Activated CD8-positive, alpha-beta T cell treated with anti-CD3 and anti-CD28 coated beads for 36 hours (primary cell): ENCODE measurements around the gene TRPM3. TPM values are rescaled to one million over a fixed set of nuclear protein-coding genes. Genes with fewer than 3 reads are reported as not detected.

Experiments used
- ATAC-seq: fragments of 200-7000 bp; cut with Tn5 transposase; one replicate; pipeline ENCODE4 v1.10.0; 2021; ENCODE audit warnings: mild to moderate bottlenecking, moderate library complexity
- CTCF ChIA-PET: fragments of 350-600 bp; sonication (Branson Sonifier 250); formaldehyde crosslinking; loops from one replicate; lab custom pipeline; 2021; ENCODE audit warnings: antibody characterized with exemption; lab: Charles Lee
- POLR2A ChIA-PET: fragments of 350-600 bp; sonication (Branson Sonifier 250); formaldehyde crosslinking; loops from one replicate; lab custom pipeline; 2021; ENCODE audit warnings: antibody characterized with exemption; lab: Charles Lee
- DNase-seq: peaks from one replicate; pipeline ENCODE4 v3.0.0-alpha.2; 2020
- H3K27ac Mint-ChIP-seq: one replicate; pipeline ENCODE4 v1.8.0; 2021; ENCODE audit warnings: mild to moderate bottlenecking, mixed read lengths
- H3K27me3 Mint-ChIP-seq: one replicate; pipeline ENCODE4 v1.8.0; 2021; ENCODE audit warnings: mixed read lengths
- H3K36me3 Mint-ChIP-seq: one replicate; pipeline ENCODE4 v1.8.0; 2021; ENCODE audit warnings: low read depth, mixed read lengths
- H3K4me1 Mint-ChIP-seq: one replicate; pipeline ENCODE4 v1.8.0; 2021; ENCODE audit warnings: low read depth, mixed read lengths
- H3K4me3 Mint-ChIP-seq: one replicate; pipeline ENCODE4 v1.8.0; 2021; ENCODE audit warnings: mild to moderate bottlenecking, moderate library complexity, mixed read lengths
- H3K9me3 Mint-ChIP-seq: one replicate; pipeline ENCODE4 v1.8.0; 2021; ENCODE audit warnings: mixed read lengths
- intact Hi-C: fragments of 100-400 bp; cut with micrococcal nuclease; formaldehyde crosslinking; loops from one replicate; pipeline ENCODE4 v1.10.0; 2022
- total RNA-seq, 2 experiments: library from RNA; stranded (reverse); gene quantifications; one replicate each; pipeline ENCODE4 v1.2.3, GENCODE V29; 2021
- TF ChIP-seq, protein P1 (sequence below): fragments of 200-600 bp; IDR thresholded peaks from one replicate; pipeline ENCODE4 v1.8.0; 2022; ENCODE audit warnings: antibody characterized with exemption, mild to moderate bottlenecking

Gene TRPM3
- total RNA-seq, 2 experiments from 2014 or later = not detected

DNA sequence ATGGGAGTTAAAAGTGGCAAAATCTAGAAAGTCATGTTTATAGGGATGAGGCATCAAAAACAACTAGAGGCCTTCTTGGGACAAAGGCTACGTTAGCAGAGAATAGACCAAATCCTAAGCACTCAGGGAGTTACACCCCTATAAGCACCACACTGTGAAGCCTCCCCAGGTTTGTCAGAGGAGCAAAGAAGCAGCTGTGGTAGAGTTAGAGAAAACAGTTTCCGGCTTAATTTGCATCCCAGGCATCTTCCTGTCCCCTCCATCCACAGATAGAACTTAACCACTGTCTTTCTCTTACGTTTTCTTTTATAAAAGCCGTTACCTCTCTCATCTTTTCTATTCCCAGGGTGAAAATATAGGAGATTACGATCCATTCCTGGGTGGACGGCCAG lies 518.4 kb downstream of the TRPM3 start:
- TF ChIP-seq, protein P1, sequence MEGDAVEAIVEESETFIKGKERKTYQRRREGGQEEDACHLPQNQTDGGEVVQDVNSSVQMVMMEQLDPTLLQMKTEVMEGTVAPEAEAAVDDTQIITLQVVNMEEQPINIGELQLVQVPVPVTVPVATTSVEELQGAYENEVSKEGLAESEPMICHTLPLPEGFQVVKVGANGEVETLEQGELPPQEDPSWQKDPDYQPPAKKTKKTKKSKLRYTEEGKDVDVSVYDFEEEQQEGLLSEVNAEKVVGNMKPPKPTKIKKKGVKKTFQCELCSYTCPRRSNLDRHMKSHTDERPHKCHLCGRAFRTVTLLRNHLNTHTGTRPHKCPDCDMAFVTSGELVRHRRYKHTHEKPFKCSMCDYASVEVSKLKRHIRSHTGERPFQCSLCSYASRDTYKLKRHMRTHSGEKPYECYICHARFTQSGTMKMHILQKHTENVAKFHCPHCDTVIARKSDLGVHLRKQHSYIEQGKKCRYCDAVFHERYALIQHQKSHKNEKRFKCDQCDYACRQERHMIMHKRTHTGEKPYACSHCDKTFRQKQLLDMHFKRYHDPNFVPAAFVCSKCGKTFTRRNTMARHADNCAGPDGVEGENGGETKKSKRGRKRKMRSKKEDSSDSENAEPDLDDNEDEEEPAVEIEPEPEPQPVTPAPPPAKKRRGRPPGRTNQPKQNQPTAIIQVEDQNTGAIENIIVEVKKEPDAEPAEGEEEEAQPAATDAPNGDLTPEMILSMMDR = no peak
- ChIA-PET POLR2A (interaction anchor here (1.2 to 1.3 kb wide), 3 partner anchors 182 to 251 kb away, joined by 3 to 8 read pairs (median 3); partner anchors contain the start of gene KLF9), CTCF (interaction anchor here (0.7 to 3.1 kb wide), 75 partner anchors 10 to 638 kb away, joined by 3 to 39 read pairs (median 5); partner anchors contain the start of gene KLF9)
- DNase-seq (no peak), ATAC-seq (no peak)
- intact Hi-C loops = loop anchor here (2.0 to 5.0 kb wide), 4 partner anchors 191 to 636 kb away; partner anchors contain the start of gene KLF9
- Mint-ChIP-seq H3K4me3 (no peak overlapping the region), H3K27ac (no peak overlapping the region), H3K27me3 (no peaks in the 10 kb centered on the region), H3K36me3 (no peaks in the 10 kb centered on the region), H3K4me1 (peaks cover 3% of the 10 kb centered on the region), H3K9me3 (no peaks in the 10 kb centered on the region)

DNA sequence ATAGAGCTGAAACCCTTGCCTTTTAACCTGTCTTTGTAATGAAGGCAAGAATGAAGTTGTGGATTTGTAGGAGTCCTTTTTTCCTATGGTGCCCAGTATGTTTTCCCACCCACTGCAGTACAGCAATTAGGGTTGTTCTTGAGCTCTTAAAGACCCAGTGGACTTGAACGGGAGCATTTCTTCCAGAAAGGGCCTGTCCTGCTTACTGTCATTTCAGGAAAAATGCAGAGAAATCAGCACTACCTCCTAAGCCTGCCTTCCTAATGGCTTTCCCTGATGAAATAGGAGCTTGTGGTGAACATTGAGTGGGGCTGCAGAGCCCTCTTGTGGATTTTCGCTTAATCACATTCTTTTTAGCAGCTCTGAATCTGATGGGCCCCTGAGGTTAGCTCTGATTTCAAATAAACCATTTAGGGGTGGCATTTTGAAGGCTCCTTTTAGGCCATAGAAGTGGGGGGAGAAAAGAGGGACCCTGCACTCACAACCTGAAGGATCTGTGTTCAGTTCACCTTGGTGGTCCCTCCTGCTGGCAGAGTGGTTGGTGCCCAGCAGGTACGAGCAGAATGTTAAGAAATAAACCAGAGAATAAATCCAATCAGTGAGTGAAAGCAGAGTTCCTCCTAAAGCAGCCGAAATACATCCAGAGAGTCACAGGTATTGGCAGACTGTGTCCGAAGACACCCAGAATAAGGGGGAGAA lies 519.0 kb downstream of the TRPM3 start:
- H3K4me3 Mint-ChIP-seq = no peak overlapping the region
- ChIA-PET POLR2A (interaction anchor here (1.2 to 1.3 kb wide), 3 partner anchors 182 to 251 kb away, joined by 3 to 8 read pairs (median 3); partner anchors contain the start of gene KLF9), CTCF (interaction anchor here (0.6 to 3.1 kb wide), 94 partner anchors 9 to 813 kb away, joined by 3 to 39 read pairs (median 5); partner anchors contain the start of gene KLF9)
- no peaks in the 10 kb centered on the region for H3K4me1 Mint-ChIP-seq
- intact Hi-C loops = loop anchor here (2.0 to 5.0 kb wide), 4 partner anchors 190 to 635 kb away; partner anchors contain the start of gene KLF9
- DNase-seq = peak; percentile 61
- peak; percentile 81 for ATAC-seq
- TF ChIP-seq, protein P1 = peak; percentile 91
- no peaks in the 10 kb centered on the region for H3K36me3 Mint-ChIP-seq
- no peaks in the 10 kb centered on the region for H3K27me3 Mint-ChIP-seq
- H3K9me3 Mint-ChIP-seq = no peaks in the 10 kb centered on the region
- no peak overlapping the region for H3K27ac Mint-ChIP-seq

DNA sequence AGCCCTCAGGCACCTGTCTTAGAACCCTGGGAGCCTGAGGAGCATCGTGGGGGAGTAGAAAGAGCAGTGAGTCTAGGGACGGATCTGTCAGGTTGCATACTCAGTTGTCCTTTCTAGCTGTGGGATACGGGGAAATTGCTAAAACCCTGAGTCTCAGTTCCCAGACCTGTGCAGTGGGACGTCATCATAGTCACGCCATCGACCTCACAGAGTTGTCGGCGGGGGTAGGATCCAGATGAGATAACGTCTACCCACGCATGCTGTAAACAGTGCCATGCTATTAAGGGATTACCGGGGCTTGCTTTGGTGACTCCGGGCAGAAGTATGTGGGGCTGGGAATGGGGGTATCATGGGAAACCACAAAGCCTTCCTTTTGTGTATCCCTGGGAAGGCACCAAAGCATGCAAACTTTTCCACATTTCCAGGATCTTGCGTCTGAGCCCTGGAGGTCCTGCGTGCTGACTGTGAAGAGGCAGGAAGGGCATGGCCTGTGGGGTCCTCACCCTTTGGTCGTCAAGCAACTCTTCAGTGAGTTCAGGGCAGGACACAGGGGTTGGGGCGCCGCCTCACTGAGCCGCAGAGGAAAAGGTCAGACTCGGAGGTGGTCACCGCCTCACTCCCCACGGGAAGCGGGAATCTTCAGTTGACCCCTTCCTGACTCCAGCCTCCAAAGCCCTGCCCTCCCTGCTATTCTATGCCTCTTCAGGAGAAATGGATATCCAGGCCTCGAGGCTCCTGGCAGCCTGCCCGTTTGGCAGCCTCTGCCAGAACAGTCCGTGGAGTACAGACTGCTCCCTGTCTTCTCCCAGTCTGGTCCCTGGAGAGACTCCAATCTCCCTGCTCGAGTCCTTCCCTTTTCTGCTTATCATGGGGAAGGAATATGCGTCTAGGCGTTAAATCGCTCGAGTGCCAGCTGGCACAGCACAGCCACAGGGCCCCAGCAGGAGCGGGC lies 520.1 kb downstream of the TRPM3 start:
- no peak overlapping the region for H3K27ac Mint-ChIP-seq
- CTCF ChIA-PET = interaction anchor here (0.8 to 3.1 kb wide), 52 partner anchors 8 to 812 kb away, joined by 3 to 39 read pairs (median 7); no protein-coding TSS in a partner anchor
- TF ChIP-seq, protein P1 = no peak
- no peak overlapping the region for H3K4me3 Mint-ChIP-seq
- POLR2A ChIA-PET = interaction anchor here (1.3 kb wide), 2 partner anchors 187 to 249 kb away, joined by 3 read pairs; partner anchors contain the start of gene KLF9
- DNase-seq = no peak
- no peaks in the 10 kb centered on the region for H3K36me3 Mint-ChIP-seq
- intact Hi-C loops = loop anchor here (5.0 kb wide), 3 partner anchors 189 to 634 kb away; partner anchors contain the start of gene KLF9
- no peaks in the 10 kb centered on the region for H3K27me3 Mint-ChIP-seq
- no peaks in the 10 kb centered on the region for H3K9me3 Mint-ChIP-seq
- no peaks in the 10 kb centered on the region for H3K4me1 Mint-ChIP-seq
- no peak for ATAC-seq

DNA sequence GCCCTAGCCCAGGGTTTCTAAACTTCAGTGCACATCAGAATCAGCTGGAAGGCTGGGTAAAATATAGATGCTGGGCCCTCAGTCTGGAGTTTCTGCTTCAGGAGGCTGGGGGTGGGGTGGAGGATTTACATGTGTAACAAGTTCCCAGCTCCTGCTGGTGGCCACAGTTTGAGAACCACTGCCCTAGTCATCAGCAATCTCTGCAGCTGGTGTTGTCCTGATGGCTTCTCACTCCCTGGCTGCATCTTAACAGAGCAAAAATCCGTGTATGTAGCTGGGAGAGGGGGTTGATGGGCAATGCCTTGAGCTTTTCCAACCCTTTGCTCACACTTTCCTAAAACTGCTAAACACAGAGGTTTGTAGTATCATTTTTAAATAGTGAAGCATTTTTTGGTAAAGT lies 520.9 kb downstream of the TRPM3 start:
- H3K4me3 Mint-ChIP-seq = no peak overlapping the region
- CTCF ChIA-PET = interaction anchor here (1.1 to 3.1 kb wide), 9 partner anchors 12 to 260 kb away, joined by 3 to 25 read pairs (median 3); no protein-coding TSS in a partner anchor
- no peak for ATAC-seq
- POLR2A ChIA-PET = interaction anchor here (0.6 to 1.1 kb wide), 3 partner anchors 13 to 114 kb away, joined by 3 read pairs; no protein-coding TSS in a partner anchor
- H3K9me3 Mint-ChIP-seq = no peaks in the 10 kb centered on the region
- TF ChIP-seq, protein P1 = no peak
- no peaks in the 10 kb centered on the region for H3K27me3 Mint-ChIP-seq
- DNase-seq = no peak
- intact Hi-C loops = loop anchor here (5.0 kb wide), 3 partner anchors 188 to 633 kb away; partner anchors contain the start of gene KLF9
- no peak overlapping the region for H3K27ac Mint-ChIP-seq
- no peaks in the 10 kb centered on the region for H3K36me3 Mint-ChIP-seq
- H3K4me1 Mint-ChIP-seq = no peaks in the 10 kb centered on the region
